ENCODE results near the gene LINC01488. TPM values are rescaled to one million over a fixed set of nuclear protein-coding genes. Genes with fewer than 3 reads are reported as not detected.

The LINC01488 gene
- total and polyA plus RNA-seq, 10 of the 15 experiments (the other 5 are each of a cell fraction or from before 2014, with no cell fraction given) = not detected

GRCh38 chr11:69510471-69511357 is 29.3 kb downstream of the LINC01488 start (continued):
- TF ChIP-seq PRDM15 (CRISPR knock-in tag; IDR thresholded peaks at IDR 0.05) (no peak), ZNF217 (IDR thresholded peaks at IDR 0.05) (no peak), JUND (IDR thresholded peaks at IDR 0.05; ENCODE audit: low read depth, low read length) (no peak), ZBTB40 (IDR thresholded peaks at IDR 0.05; ENCODE audit: borderline replicate concordance) (no peak), PKNOX1 (IDR thresholded peaks at IDR 0.05) (no peak), ETV6 (conservative IDR thresholded peaks at IDR 0.05 in 1 of 2, IDR thresholded peaks at IDR 0.05 in 1 of 2; ENCODE audit: borderline replicate concordance in 1 of 2, low read depth in 1 of 2) (no peak), EED (IDR thresholded peaks at IDR 0.05; ENCODE audit: low read depth) (no peak), SMAD5 (IDR thresholded peaks at IDR 0.05; ENCODE audit: low read depth) (no peak), NFXL1 (IDR thresholded peaks at IDR 0.05; ENCODE audit: borderline replicate concordance) (no peak), CREM (IDR thresholded peaks at IDR 0.05; ENCODE audit: low read depth) (no peak), BACH1 (IDR thresholded peaks at IDR 0.05; ENCODE audit: borderline replicate concordance) (no peak)
- TF ChIP-seq, protein P1, sequence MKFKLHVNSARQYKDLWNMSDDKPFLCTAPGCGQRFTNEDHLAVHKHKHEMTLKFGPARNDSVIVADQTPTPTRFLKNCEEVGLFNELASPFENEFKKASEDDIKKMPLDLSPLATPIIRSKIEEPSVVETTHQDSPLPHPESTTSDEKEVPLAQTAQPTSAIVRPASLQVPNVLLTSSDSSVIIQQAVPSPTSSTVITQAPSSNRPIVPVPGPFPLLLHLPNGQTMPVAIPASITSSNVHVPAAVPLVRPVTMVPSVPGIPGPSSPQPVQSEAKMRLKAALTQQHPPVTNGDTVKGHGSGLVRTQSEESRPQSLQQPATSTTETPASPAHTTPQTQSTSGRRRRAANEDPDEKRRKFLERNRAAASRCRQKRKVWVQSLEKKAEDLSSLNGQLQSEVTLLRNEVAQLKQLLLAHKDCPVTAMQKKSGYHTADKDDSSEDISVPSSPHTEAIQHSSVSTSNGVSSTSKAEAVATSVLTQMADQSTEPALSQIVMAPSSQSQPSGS (IDR thresholded peaks at IDR 0.05; ENCODE audit: low read length) = no peak
- TF ChIP-seq, protein P2, sequence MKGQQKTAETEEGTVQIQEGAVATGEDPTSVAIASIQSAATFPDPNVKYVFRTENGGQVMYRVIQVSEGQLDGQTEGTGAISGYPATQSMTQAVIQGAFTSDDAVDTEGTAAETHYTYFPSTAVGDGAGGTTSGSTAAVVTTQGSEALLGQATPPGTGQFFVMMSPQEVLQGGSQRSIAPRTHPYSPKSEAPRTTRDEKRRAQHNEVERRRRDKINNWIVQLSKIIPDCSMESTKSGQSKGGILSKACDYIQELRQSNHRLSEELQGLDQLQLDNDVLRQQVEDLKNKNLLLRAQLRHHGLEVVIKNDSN (IDR thresholded peaks at IDR 0.05; ENCODE audit: borderline replicate concordance, extremely low read length, insufficient read depth, low read depth, low read length) = no peak
- TF ChIP-seq, protein P3, sequence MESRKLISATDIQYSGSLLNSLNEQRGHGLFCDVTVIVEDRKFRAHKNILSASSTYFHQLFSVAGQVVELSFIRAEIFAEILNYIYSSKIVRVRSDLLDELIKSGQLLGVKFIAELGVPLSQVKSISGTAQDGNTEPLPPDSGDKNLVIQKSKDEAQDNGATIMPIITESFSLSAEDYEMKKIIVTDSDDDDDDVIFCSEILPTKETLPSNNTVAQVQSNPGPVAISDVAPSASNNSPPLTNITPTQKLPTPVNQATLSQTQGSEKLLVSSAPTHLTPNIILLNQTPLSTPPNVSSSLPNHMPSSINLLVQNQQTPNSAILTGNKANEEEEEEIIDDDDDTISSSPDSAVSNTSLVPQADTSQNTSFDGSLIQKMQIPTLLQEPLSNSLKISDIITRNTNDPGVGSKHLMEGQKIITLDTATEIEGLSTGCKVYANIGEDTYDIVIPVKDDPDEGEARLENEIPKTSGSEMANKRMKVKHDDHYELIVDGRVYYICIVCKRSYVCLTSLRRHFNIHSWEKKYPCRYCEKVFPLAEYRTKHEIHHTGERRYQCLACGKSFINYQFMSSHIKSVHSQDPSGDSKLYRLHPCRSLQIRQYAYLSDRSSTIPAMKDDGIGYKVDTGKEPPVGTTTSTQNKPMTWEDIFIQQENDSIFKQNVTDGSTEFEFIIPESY (IDR thresholded peaks at IDR 0.05) = no peak
